Testis (tissue), 3 donors: ENCODE results near the gene SGMS2. TPM values are rescaled to one million over a fixed set of nuclear protein-coding genes. Genes with fewer than 3 reads are reported as not detected.

Experiments
- DNase-seq: peaks from one replicate; pipeline ENCODE4 v3.0.0-alpha.2; 2019
- H3K27ac ChIP-seq, 2 donors: fragments of 200-600 bp; sonication (generic); one replicate each; pipeline ENCODE4 v1.5.1; 2019
- H3K27me3 ChIP-seq: fragments of 200-600 bp; sonication (generic); one replicate; pipeline ENCODE4 v1.5.1; 2019
- H3K36me3 ChIP-seq: fragments of 200-600 bp; sonication (generic); one replicate; pipeline ENCODE4 v1.5.1; 2017; ENCODE audit warnings: low read depth; ENCODE audit errors: missing control alignments
- H3K4me1 ChIP-seq: fragments of 200-600 bp; sonication (generic); one replicate; pipeline ENCODE4 v1.5.1; 2019
- H3K4me3 ChIP-seq, 2 donors: fragments of 200-600 bp; sonication (generic); one replicate each; pipeline ENCODE4 v1.5.1; 2017 to 2019
- H3K9me3 ChIP-seq: fragments of 200-600 bp; sonication (generic); one replicate; pipeline ENCODE4 v1.5.1; 2017
- CTCF ChIP-seq, 3 experiments: fragments of 450-650 bp in 2 of 3; fragments of 200-600 bp in 1 of 3; sonication (generic) in 1 of 3; IDR thresholded peaks; one replicate each; pipeline ENCODE4 v1.5.1; 2016 to 2019; ENCODE audit warnings: antibody characterized with exemption in 3 of 3, mild to moderate bottlenecking in 2 of 3, moderate library complexity in 1 of 3
- POLR2A ChIP-seq: fragments of 450-650 bp; IDR thresholded peaks from one replicate; pipeline ENCODE4 v1.6.1; 2017; ENCODE audit warnings: antibody characterized with exemption, mild to moderate bottlenecking, moderate library complexity
- WGBS, 2 donors: methylation state at CpG; one replicate each; pipeline ENCODE4 v1.1.5; 2018; 5-methylcytosine and 5-hydroxymethylcytosine counted together
- intact Hi-C: fragments of 100-400 bp; cut with DNase I; formaldehyde crosslinking; loops from one replicate; pipeline ENCODE4 v1.15.1; 2023; ENCODE audit warnings: low total_unique reads
- polyA plus RNA-seq: library from polyadenylated mRNA; stranded (reverse); fragments of 350-450 nt; fragmentation: Illumina TruSeq; extraction: RNeasy Lipid Tissue Mini Kit (QIAGEN cat#74804); gene quantifications from one replicate; pipeline ENCODE4 v1.2.3, GENCODE V29; 2014; ENCODE audit warnings: low read depth, low replicate concordance; ENCODE audit not compliant: insufficient read depth
- total RNA-seq, 2 donors: library from RNA; depleted of rRNA; stranded (reverse); fragments of >200 nt; gene quantifications; one replicate each; pipeline ENCODE4 v1.2.3, GENCODE V29; 2016

Gene SGMS2
- total and polyA plus RNA-seq, 3 donors from 2014 or later: 22.2 to 31.7 (median 24.2) TPM

- H3K27ac ChIP-seq: no peak overlapping the region
- no peak for DNase-seq
- H3K9me3 ChIP-seq: no peaks in the 10 kb centered on the region
- H3K4me3 ChIP-seq: no peak overlapping the region
- intact Hi-C loops: no loop called here
- 50 to 57% methylated on average over 9 of the region's 9 CpGs for WGBS, 2 donors
- TF ChIP-seq CTCF (IDR thresholded peaks at IDR 0.05) (no peak), POLR2A (no peak)
- H3K36me3 ChIP-seq: no peaks in the 10 kb centered on the region
- no peaks in the 10 kb centered on the region for H3K27me3 ChIP-seq
- H3K4me1 ChIP-seq: no peaks in the 10 kb centered on the region
Observed at GRCh38 chr4:107853444-107854355, 29.0 kb downstream of the SGMS2 start.

- H3K36me3 ChIP-seq: no peaks in the 10 kb centered on the region
- intact Hi-C loops: no loop called here
- H3K27ac ChIP-seq: no peak overlapping the region
- TF ChIP-seq POLR2A: no peak
- no peak for TF ChIP-seq CTCF (IDR thresholded peaks at IDR 0.05)
- no peaks in the 10 kb centered on the region for H3K27me3 ChIP-seq
- no peak for DNase-seq
- H3K4me3 ChIP-seq: no peak overlapping the region
- no peaks in the 10 kb centered on the region for H3K9me3 ChIP-seq
- 71 to 81% methylated on average over 3 of the region's 3 CpGs for WGBS, 2 donors
- no peaks in the 10 kb centered on the region for H3K4me1 ChIP-seq
Observed at GRCh38 chr4:107854356-107855022, 29.8 kb downstream of the SGMS2 start.

GRCh38 chr4:107855723-107856122 lies 31.0 kb downstream of the SGMS2 start:
- no peaks in the 10 kb centered on the region for H3K36me3 ChIP-seq
- no peak for DNase-seq
- 87 to 91% methylated on average over 3 of the region's 3 CpGs for WGBS, 2 donors
- no peaks in the 10 kb centered on the region for H3K9me3 ChIP-seq
- H3K27me3 ChIP-seq: no peaks in the 10 kb centered on the region
- no peak overlapping the region for H3K27ac ChIP-seq
- TF ChIP-seq CTCF (IDR thresholded peaks at IDR 0.05) (no peak), POLR2A (no peak)
- H3K4me1 ChIP-seq: no peaks in the 10 kb centered on the region
- H3K4me3 ChIP-seq: no peak overlapping the region
- intact Hi-C loops: no loop called here

GRCh38 chr4:107856901-107857300 lies 32.2 kb downstream of the SGMS2 start:
- TF ChIP-seq POLR2A: no peak
- TF ChIP-seq CTCF (IDR thresholded peaks at IDR 0.05): no peak
- no peaks in the 10 kb centered on the region for H3K9me3 ChIP-seq
- DNase-seq: no peak
- no peak overlapping the region for H3K4me3 ChIP-seq
- intact Hi-C loops: no loop called here
- H3K27me3 ChIP-seq: no peaks in the 10 kb centered on the region
- no peaks in the 10 kb centered on the region for H3K4me1 ChIP-seq
- no peak overlapping the region for H3K27ac ChIP-seq
- H3K36me3 ChIP-seq: no peaks in the 10 kb centered on the region
- 85 to 100% methylated on average over 1 of the region's 1 CpG for WGBS, 2 donors
